GM12878 (cell line): Measurements from ENCODE around the gene SYNGR3. TPM values are rescaled to one million over a fixed set of nuclear protein-coding genes. Genes with fewer than 3 reads are reported as not detected.

ENCODE experiments used
- ATAC-seq: fragments of 200-7000 bp; cut with Tn5 transposase; 3 replicates; pipeline ENCODE4 v1.9.1; 2020; ENCODE audit warnings: mild to moderate bottlenecking, moderate library complexity
- BruUV-seq: library from RNA; stranded (reverse); fragments of 400-500 nt; replicated peaks from 2 replicates; lab custom pipeline; 2021; lab: Mats Ljungman, UMichigan
- CTCF ChIA-PET: fragments of 300-600 bp; sonication (Branson Sonifier 250); formaldehyde crosslinking; extraction: SDS; loops from one replicate; lab custom pipeline; 2021; ENCODE audit warnings: inconsistent platforms; lab: Yijun Ruan, JAX
- POLR2A ChIA-PET: fragments of 350-600 bp; formaldehyde crosslinking; extraction: SDS; loops from one replicate; lab custom pipeline; 2021; ENCODE audit warnings: inconsistent platforms; lab: Charles Lee
- RAD21 ChIA-PET: fragments of 300-600 bp; sonication (Branson Sonifier 250); formaldehyde crosslinking; loops from one replicate; lab custom pipeline; 2023; ENCODE audit warnings: antibody characterized with exemption; ENCODE audit not compliant: unreplicated experiment; lab: Charles Lee
- SMC1A ChIA-PET: fragments of 300-600 bp; sonication (Branson Sonifier 250); formaldehyde crosslinking; loops from one replicate; lab custom pipeline; 2023; ENCODE audit not compliant: unreplicated experiment, uncharacterized antibody; lab: Charles Lee
- DNase-seq: peaks from one replicate; pipeline ENCODE4 v3.0.0-alpha.2; 2011; ENCODE audit warnings: low read depth, low spot score
- FAIRE-seq: peaks from 3 replicates; lab custom pipeline; 2011; peaks lifted over from hg19 to GRCh38; lab: Jason Lieb, UNC
- H2AFZ ChIP-seq: 2 replicates; pipeline ENCODE4 v1.6.0; 2011; ENCODE audit warnings: low read depth, low read length, control low read depth; ENCODE audit not compliant: control insufficient read depth
- H3K27ac ChIP-seq: 2 replicates; pipeline ENCODE4 v1.5.1; 2011; ENCODE audit warnings: control low read depth; ENCODE audit not compliant: control insufficient read depth, insufficient read depth
- H3K27me3 ChIP-seq, 2 experiments: replicated peaks in 1 of 2; 2 replicates each; pipeline versions ENCODE4 v1.6.0 to v1.6.1; 2011; ENCODE audit warnings: low read length in 1 of 2; ENCODE audit not compliant: control insufficient read depth in 2 of 2, insufficient read depth in 2 of 2
- H3K36me3 ChIP-seq, 2 experiments: 2 replicates each; pipeline ENCODE4 v1.5.1; 2011; ENCODE audit warnings: low read length in 1 of 2; ENCODE audit not compliant: control insufficient read depth in 2 of 2, insufficient read depth in 2 of 2
- H3K4me1 ChIP-seq: 2 replicates; pipeline ENCODE4 v1.6.1; 2011; ENCODE audit warnings: mild to moderate bottlenecking, low read length, moderate library complexity, mixed read lengths; ENCODE audit not compliant: control insufficient read depth, insufficient read depth
- H3K4me2 ChIP-seq: 2 replicates; pipeline ENCODE4 v1.6.0; 2011; ENCODE audit warnings: control low read depth; ENCODE audit not compliant: control insufficient read depth, insufficient read depth
- H3K4me3 ChIP-seq: fragments of 200-600 bp; sonication (generic); 2 replicates; pipeline ENCODE4 v1.5.1; 2016
- H3K79me2 ChIP-seq: 2 replicates; pipeline ENCODE4 v1.6.0; 2011; ENCODE audit warnings: low read length; ENCODE audit not compliant: control insufficient read depth, insufficient read depth
- H3K9ac ChIP-seq: 2 replicates; pipeline ENCODE4 v1.8.0; 2011; ENCODE audit warnings: low read length, control low read depth, mixed read lengths; ENCODE audit not compliant: control insufficient read depth, insufficient read depth
- H3K9me3 ChIP-seq: replicated peaks from 3 replicates; pipeline ENCODE4 v1.5.1; 2011; ENCODE audit warnings: mild to moderate bottlenecking, low read length; ENCODE audit not compliant: control insufficient read depth, insufficient read depth
- H4K20me1 ChIP-seq: 2 replicates; pipeline ENCODE4 v1.6.0; 2011; ENCODE audit not compliant: control insufficient read depth, insufficient read depth
- CBX3 ChIP-seq: fragments of 200-600 bp; sonication (generic); IDR thresholded peaks from 2 replicates; pipeline ENCODE4 v1.6.1; 2016; ENCODE audit warnings: low read depth, borderline replicate concordance
- DPF2 ChIP-seq: fragments of 450-650 bp; IDR thresholded peaks from 2 replicates; pipeline ENCODE4 v1.6.1; 2017; ENCODE audit warnings: mild to moderate bottlenecking
- HDAC2 ChIP-seq: fragments of 200-600 bp; sonication (generic); IDR thresholded peaks from 2 replicates; pipeline ENCODE4 v1.6.1; 2017
- IRF4 ChIP-seq: IDR thresholded peaks from 2 replicates; pipeline ENCODE4 v1.6.1; 2011; ENCODE audit warnings: low read depth, low read length
- MAX ChIP-seq: IDR thresholded peaks from 2 replicates; pipeline ENCODE4 v1.6.1; 2012; ENCODE audit warnings: low read depth, low read length, improper control_type of control experiment
- NKRF ChIP-seq: fragments of 450-650 bp; conservative IDR thresholded peaks from 2 replicates; pipeline ENCODE4 v1.6.1; 2017; ENCODE audit warnings: mild to moderate bottlenecking, moderate library complexity
- POLR2AphosphoS5 ChIP-seq: IDR thresholded peaks from 2 replicates; pipeline ENCODE4 v1.6.1; 2011; ENCODE audit warnings: mild to moderate bottlenecking, low read length, inconsistent platforms
- RFX5 ChIP-seq: IDR thresholded peaks from 2 replicates; pipeline ENCODE4 v1.6.1; 2011; ENCODE audit warnings: low read depth, low read length, improper control_type of control experiment
- ZBED1 ChIP-seq: IDR thresholded peaks from 2 replicates; pipeline ENCODE4 v1.6.1; 2016; ENCODE audit warnings: borderline replicate concordance
- ZNF24 ChIP-seq: fragments of 450-650 bp; IDR thresholded peaks from 2 replicates; pipeline ENCODE4 v1.6.1; 2017; ENCODE audit warnings: antibody characterized with exemption, mild to moderate bottlenecking
- WGBS: methylation state at CpG from one replicate; pipeline ENCODE4 v1.1.6; 2016; ENCODE audit warnings: low lambda C conversion rate; ENCODE audit not compliant: insufficient replicate concordance, insufficient coverage; ENCODE audit errors: missing lambda C conversion rate; 5-methylcytosine and 5-hydroxymethylcytosine counted together
- in situ Hi-C: fragments of 300-500 bp; cut with MboI; formaldehyde crosslinking; loops from 9 replicates; pipeline ENCODE4 v1.14.3; 2018; ENCODE audit warnings: mixed read lengths
- intact Hi-C: fragments of 100-400 bp; cut with micrococcal nuclease; formaldehyde crosslinking; loops from one replicate; pipeline ENCODE4 v1.14.2; 2022; ENCODE audit not compliant: unreplicated experiment
- polyA plus RNA-seq, 11 experiments: library from polyadenylated mRNA; depleted of rRNA in 4 of 11; unstranded in 6 of 11; stranded (reverse) in 5 of 11; fragments of >200 nt; fragmentation: Nextera tagmentation in 4 of 11; fragmentation: Illumina TruSeq in 1 of 11; extraction: Ambion mirVana in 4 of 11; extraction: Trizol in 1 of 11; gene quantifications; 1 replicate in 1 of 11; 2 replicates in 10 of 11; pipeline versions ENCODE4 v1.2.1 to v1.2.3, GENCODE V29; 2011 to 2016; ENCODE audit warnings: inconsistent platforms in 2 of 11, missing spikeins in 2 of 11, low read depth in 1 of 11
- total RNA-seq, 4 experiments: library from RNA; depleted of rRNA in 3 of 4; stranded (reverse); fragments of >200 nt in 3 of 4; fragmentation: Illumina TruSeq in 1 of 4; extraction: Trizol in 1 of 4; gene quantifications; 2 replicates each; pipeline versions ENCODE4 v1.2.1 to v1.2.3, GENCODE V29; 2013 to 2021

Gene SYNGR3
- total and polyA plus RNA-seq, 10 of the 15 experiments (the other 5 are each of a cell fraction or from before 2014, with no cell fraction given), result 1.2 to 18.1 (median 6.6) TPM

GRCh38 chr16:2037115-2037514 is 47.3 kb downstream of the SYNGR3 start:
- DNase-seq (no peak), ATAC-seq (no peak), FAIRE-seq (no peak)
- no peaks in the 10 kb centered on the region for H4K20me1 ChIP-seq
- H3K4me2 ChIP-seq, result no peak overlapping the region
- no TSS peak for BruUV-seq
- no peaks in the 10 kb centered on the region for H3K27me3 ChIP-seq
- no peak overlapping the region for H3K27ac ChIP-seq
- SMC1A ChIA-PET, result no interaction called here
- no peak overlapping the region for H2AFZ ChIP-seq
- H3K9me3 ChIP-seq, result no peaks in the 10 kb centered on the region
- no peak overlapping the region for H3K4me3 ChIP-seq
- intact Hi-C loops (no loop called here), in situ Hi-C loops (no loop called here)
- TF ChIP-seq ZBED1 (no peak), DPF2 (no peak), ZNF24 (no peak), POLR2AphosphoS5 (no peak)
- no peaks in the 10 kb centered on the region for H3K4me1 ChIP-seq
- H3K79me2 ChIP-seq, result no peaks in the 10 kb centered on the region
- RAD21 ChIA-PET, result no interaction called here
- POLR2A ChIA-PET, result no interaction called here
- H3K36me3 ChIP-seq, result no peaks in the 10 kb centered on the region
- 55% methylated on average over 15 of the region's 15 CpGs for WGBS
- CTCF ChIA-PET, result no interaction called here
- H3K9ac ChIP-seq, result no peak overlapping the region

GRCh38 chr16:2037647-2038381 is 48.0 kb downstream of the SYNGR3 start:
- in situ Hi-C loops, result no loop called here
- Histone ChIP-seq H3K36me3 (no peaks in the 10 kb centered on the region), H3K27ac (no peak overlapping the region), H3K27me3 (no peaks in the 10 kb centered on the region), H4K20me1 (no peaks in the 10 kb centered on the region), H3K4me2 (no peak overlapping the region), H3K9me3 (no peaks in the 10 kb centered on the region), H2AFZ (no peak overlapping the region), H3K9ac (no peak overlapping the region), H3K4me1 (no peaks in the 10 kb centered on the region), H3K79me2 (no peaks in the 10 kb centered on the region), H3K4me3 (no peak overlapping the region)
- TF ChIP-seq NKRF (no peak), POLR2AphosphoS5 (no peak), HDAC2 (no peak), IRF4 (no peak), CBX3 (no peak), MAX (no peak), RFX5 (no peak)
- SMC1A ChIA-PET, result no interaction called here
- 65% methylated on average over 29 of the region's 29 CpGs for WGBS
- RAD21 ChIA-PET, result no interaction called here
- intact Hi-C loops, result no loop called here
- BruUV-seq, result no TSS peak
- POLR2A ChIA-PET, result interaction anchor here (1.5 kb wide), 1 partner anchor 10 kb away, joined by 3 read pairs; the partner anchor contains the start of genes NTHL1 and TSC2
- FAIRE-seq (no peak), DNase-seq (no peak), ATAC-seq (no peak)
- CTCF ChIA-PET, result interaction anchor here (0.8 kb wide), 1 partner anchor 103 kb away, joined by 3 read pairs; no protein-coding TSS in a partner anchor
